ENCODE results near the gene DLGAP1. TPM values are rescaled to one million over a fixed set of nuclear protein-coding genes. Genes with fewer than 3 reads are reported as not detected.

Gene DLGAP1
- total RNA-seq, 1 donor from 2014 or later: 0.05 TPM

GRCh38 chr18:3510896-3511295, 944.2 kb downstream of the DLGAP1 start:
- no peaks in the 10 kb centered on the region for H3K36me3 ChIP-seq
- intact Hi-C loops (cut with micrococcal nuclease): no loop called here
- no peaks in the 10 kb centered on the region for H3K4me1 ChIP-seq
- H3K27me3 ChIP-seq (ENCODE audit: low read depth): peaks cover 2% of the 10 kb centered on the region
- H3K4me3 ChIP-seq: no peak overlapping the region
- no peak overlapping the region for H3K27ac ChIP-seq (replicated peaks)
- DNase-seq: no peak
- no peaks in the 10 kb centered on the region for H3K9me3 ChIP-seq (replicated peaks)
- TF ChIP-seq CTCF (IDR thresholded peaks at IDR 0.05; ENCODE audit: borderline replicate concordance): no peak

- DNase-seq: no peak
- intact Hi-C loops (cut with micrococcal nuclease): no loop called here
- H3K27me3 ChIP-seq (ENCODE audit: low read depth): peaks cover 4% of the 10 kb centered on the region
- H3K27ac ChIP-seq (replicated peaks): no peak overlapping the region
- no peaks in the 10 kb centered on the region for H3K36me3 ChIP-seq
- no peak for TF ChIP-seq CTCF (IDR thresholded peaks at IDR 0.05; ENCODE audit: borderline replicate concordance)
- no peaks in the 10 kb centered on the region for H3K9me3 ChIP-seq (replicated peaks)
- H3K4me3 ChIP-seq: no peak overlapping the region
- no peaks in the 10 kb centered on the region for H3K4me1 ChIP-seq
These were observed 945.1 kb downstream of the DLGAP1 start for GRCh38 chr18:3510024-3510423.

- intact Hi-C loops (cut with micrococcal nuclease): no loop called here
- H3K4me1 ChIP-seq: no peaks in the 10 kb centered on the region
- no peak overlapping the region for H3K27ac ChIP-seq (replicated peaks)
- H3K27me3 ChIP-seq (ENCODE audit: low read depth): peaks cover 4% of the 10 kb centered on the region
- no peak for TF ChIP-seq CTCF (IDR thresholded peaks at IDR 0.05; ENCODE audit: borderline replicate concordance)
- DNase-seq: no peak
- H3K9me3 ChIP-seq (replicated peaks): no peaks in the 10 kb centered on the region
- H3K4me3 ChIP-seq: no peak overlapping the region
- H3K36me3 ChIP-seq: no peaks in the 10 kb centered on the region
These were observed 946.2 kb downstream of the DLGAP1 start for GRCh38 chr18:3508576-3509549.

GRCh38 chr18:3504637-3505036, 950.5 kb downstream of the DLGAP1 start:
- H3K27ac ChIP-seq (replicated peaks): no peak overlapping the region
- H3K4me1 ChIP-seq: peaks cover 1% of the 10 kb centered on the region
- H3K27me3 ChIP-seq (ENCODE audit: low read depth): peaks cover 31% of the 10 kb centered on the region
- DNase-seq: no peak
- intact Hi-C loops (cut with micrococcal nuclease): no loop called here
- TF ChIP-seq CTCF (IDR thresholded peaks at IDR 0.05; ENCODE audit: borderline replicate concordance): no peak
- H3K36me3 ChIP-seq: no peaks in the 10 kb centered on the region
- no peak overlapping the region for H3K4me3 ChIP-seq
- H3K9me3 ChIP-seq (replicated peaks): no peaks in the 10 kb centered on the region

- H3K27ac ChIP-seq (replicated peaks): no peak overlapping the region
- intact Hi-C loops (cut with micrococcal nuclease): no loop called here
- TF ChIP-seq CTCF (IDR thresholded peaks at IDR 0.05; ENCODE audit: borderline replicate concordance): no peak
These were observed 952.5 kb downstream of the DLGAP1 start for GRCh38 chr18:3502650-3503049.

More at GRCh38 chr18:3502650-3503049, 952.5 kb downstream of the DLGAP1 start:
- no peaks in the 10 kb centered on the region for H3K36me3 ChIP-seq
- H3K27me3 ChIP-seq (ENCODE audit: low read depth): peaks cover 47% of the 10 kb centered on the region
- DNase-seq: no peak
- peaks cover 11% of the 10 kb centered on the region for H3K4me1 ChIP-seq
- no peak overlapping the region for H3K4me3 ChIP-seq
- no peaks in the 10 kb centered on the region for H3K9me3 ChIP-seq (replicated peaks)
